Hepatocyte (in vitro differentiated cells): ENCODE measurements around the gene PAK2. TPM values are rescaled to one million over a fixed set of nuclear protein-coding genes. Genes with fewer than 3 reads are reported as not detected.

Experiments used
- DNase-seq: peaks from one replicate; pipeline ENCODE4 v3.0.0-alpha.2; 2016; ENCODE audit warnings: low spot score
- H2AFZ ChIP-seq: fragments of 200-600 bp; sonication (generic); 2 replicates; pipeline ENCODE4 v1.6.0; 2016; ENCODE audit warnings: antibody characterized with exemption, mild to moderate bottlenecking
- H3K27ac ChIP-seq: fragments of 200-600 bp; sonication (generic); 2 replicates; pipeline ENCODE4 v1.5.1; 2016; ENCODE audit warnings: mild to moderate bottlenecking
- H3K27me3 ChIP-seq: fragments of 200-600 bp; sonication (generic); 2 replicates; pipeline ENCODE4 v1.6.1; 2016
- H3K36me3 ChIP-seq: fragments of 200-600 bp; sonication (generic); replicated peaks from 2 replicates; pipeline ENCODE4 v1.5.1; 2016; ENCODE audit warnings: low read depth; ENCODE audit not compliant: insufficient read depth
- H3K4me1 ChIP-seq: fragments of 200-600 bp; sonication (generic); 2 replicates; pipeline ENCODE4 v1.5.1; 2016; ENCODE audit warnings: mild to moderate bottlenecking, moderate library complexity; ENCODE audit not compliant: insufficient read depth
- H3K4me2 ChIP-seq: fragments of 200-600 bp; sonication (generic); 2 replicates; pipeline ENCODE4 v1.6.0; 2016
- H3K4me3 ChIP-seq: fragments of 200-600 bp; sonication (generic); 2 replicates; pipeline ENCODE4 v1.5.1; 2016; ENCODE audit warnings: mild to moderate bottlenecking
- H3K79me2 ChIP-seq: fragments of 200-600 bp; sonication (generic); 2 replicates; pipeline ENCODE4 v1.6.0; 2017; ENCODE audit warnings: mild to moderate bottlenecking
- H3K9me2 ChIP-seq: fragments of 200-600 bp; sonication (generic); replicated peaks from 2 replicates; pipeline ENCODE4 v1.6.0; 2017; ENCODE audit warnings: mild to moderate bottlenecking; ENCODE audit not compliant: insufficient read depth
- H3K9me3 ChIP-seq: fragments of 200-600 bp; sonication (generic); 2 replicates; pipeline ENCODE4 v1.5.1; 2016; ENCODE audit warnings: low read depth, mild to moderate bottlenecking
- H4K20me1 ChIP-seq: fragments of 200-600 bp; sonication (generic); 2 replicates; pipeline ENCODE4 v1.6.0; 2016; ENCODE audit warnings: mild to moderate bottlenecking; ENCODE audit not compliant: insufficient read depth, poor library complexity, severe bottlenecking
- CTCF ChIP-seq: fragments of 200-600 bp; sonication (generic); IDR thresholded peaks from 2 replicates; pipeline ENCODE4 v1.5.1; 2016; ENCODE audit warnings: antibody characterized with exemption, mild to moderate bottlenecking; ENCODE audit not compliant: poor library complexity
- EZH2 ChIP-seq: fragments of 200-600 bp; sonication (generic); IDR thresholded peaks from 2 replicates; pipeline ENCODE4 v1.6.1; 2016; ENCODE audit warnings: antibody characterized with exemption, mild to moderate bottlenecking, borderline replicate concordance
- EZH2phosphoT487 ChIP-seq: fragments of 200-600 bp; sonication (generic); IDR thresholded peaks from one replicate; pipeline ENCODE4 v1.6.1; 2018; ENCODE audit warnings: antibody characterized with exemption, mild to moderate bottlenecking, low read depth, moderate library complexity; ENCODE audit not compliant: unreplicated experiment, severe bottlenecking
- WGBS: methylation state at CpG from one replicate; pipeline ENCODE4 v1.1.6; 2016; ENCODE audit warnings: low lambda C conversion rate; ENCODE audit errors: missing lambda C conversion rate; 5-methylcytosine and 5-hydroxymethylcytosine counted together
- polyA plus RNA-seq: library from polyadenylated mRNA; unstranded; fragments of >200 nt; fragmentation: Nextera tagmentation; extraction: Ambion mirVana; gene quantifications from 2 replicates; pipeline ENCODE4 v1.2.1, GENCODE V29; 2016
- small RNA-seq: library from RNA; depleted of rRNA; stranded (forward); fragments of <200 nt; gene quantifications from one replicate; pipeline ENCODE3, GENCODE V24; 2014
- total RNA-seq: library from RNA; depleted of rRNA; stranded (reverse); fragments of >200 nt; gene quantifications from 2 replicates; pipeline ENCODE4 v1.2.3, GENCODE V29; 2014

PAK2 gene
- total and polyA plus RNA-seq, 2 experiments from 2014 or later: 26.5 to 50.9 TPM

GRCh38 chr3:196875258-196875657, 135.6 kb downstream of the PAK2 start:
- H4K20me1 ChIP-seq: peaks cover 69% of the 10 kb centered on the region
- H3K9me2 ChIP-seq: no peaks in the 10 kb centered on the region
- no peak overlapping the region for H3K27ac ChIP-seq
- no peak for TF ChIP-seq CTCF
- TF ChIP-seq EZH2phosphoT487: no peak
- TF ChIP-seq EZH2: no peak
- H3K9me3 ChIP-seq: no peaks in the 10 kb centered on the region
- no peaks in the 10 kb centered on the region for H3K4me1 ChIP-seq
- H3K4me2 ChIP-seq: no peak overlapping the region
- no peaks in the 10 kb centered on the region for H3K36me3 ChIP-seq
- no peak overlapping the region for H2AFZ ChIP-seq
- peaks cover 100% of the 10 kb centered on the region for H3K79me2 ChIP-seq
- no peak for DNase-seq
- 92% methylated on average over 2 of the region's 2 CpGs for WGBS
- H3K27me3 ChIP-seq: no peaks in the 10 kb centered on the region
- no peak overlapping the region for H3K4me3 ChIP-seq

Small RNA genes lying within 50 kb of the gene (small RNA-seq; reads per million reads assigned to genes)
- gene RNU4-89P: not detected
- gene RNU6-42P: 0.12 reads per million
- not detected for gene RNU6-646P

Other genes with a start within 250 kb of the PAK2 start
- gene RNF168, start 236.1 kb upstream of the PAK2 start, total RNA-seq: 9.4 and 13.5 TPM in 2 replicates
- gene RNF168, start 236.1 kb upstream of the PAK2 start, polyA plus RNA-seq: 4.5 and 5.3 TPM in 2 replicates
- not detected in 2 replicates for gene SMCO1, start 224.5 kb upstream of the PAK2 start, total RNA-seq
- not detected in 2 replicates for gene SMCO1, start 224.5 kb upstream of the PAK2 start, polyA plus RNA-seq
- 6.4 and 6.9 TPM in 2 replicates for gene WDR53, start 171.3 kb upstream of the PAK2 start, total RNA-seq
- 7.2 and 8.8 TPM in 2 replicates for gene WDR53, start 171.3 kb upstream of the PAK2 start, polyA plus RNA-seq
- gene FBXO45, start 171.2 kb upstream of the PAK2 start, total RNA-seq: 10.1 and 12.2 TPM in 2 replicates
- gene FBXO45, start 171.2 kb upstream of the PAK2 start, polyA plus RNA-seq: 3.4 and 6.8 TPM in 2 replicates
- 0.33 and 0.36 TPM in 2 replicates for gene NRROS, start 100.2 kb upstream of the PAK2 start, total RNA-seq
- gene NRROS, start 100.2 kb upstream of the PAK2 start, polyA plus RNA-seq: not detected in 2 replicates
- gene CEP19, start 27.6 kb upstream of the PAK2 start, total RNA-seq: 3.2 and 3.8 TPM in 2 replicates
- gene CEP19, start 27.6 kb upstream of the PAK2 start, polyA plus RNA-seq: 4.6 and 6.0 TPM in 2 replicates
- 24.9 and 31.6 TPM in 2 replicates for gene PIGX, start 27.5 kb upstream of the PAK2 start, total RNA-seq
- 33.5 and 36.7 TPM in 2 replicates for gene PIGX, start 27.5 kb upstream of the PAK2 start, polyA plus RNA-seq
- 32.2 and 37.9 TPM in 2 replicates for gene SENP5, start 128.1 kb downstream of the PAK2 start, total RNA-seq
- gene SENP5, start 128.1 kb downstream of the PAK2 start, polyA plus RNA-seq: 11.3 and 16.8 TPM in 2 replicates
- gene NCBP2, start 202.7 kb downstream of the PAK2 start, total RNA-seq: 60.2 and 78.3 TPM in 2 replicates
- gene NCBP2, start 202.7 kb downstream of the PAK2 start, polyA plus RNA-seq: 94.5 and 101 TPM in 2 replicates
- 11.1 and 18.0 TPM in 2 replicates for gene PIGZ, start 229.0 kb downstream of the PAK2 start, total RNA-seq
- gene PIGZ, start 229.0 kb downstream of the PAK2 start, polyA plus RNA-seq: 24.2 and 32.6 TPM in 2 replicates